Glomerular visceral epithelial cell (primary cell): ENCODE data around the gene C1orf232.

Experiments
- DNase-seq: peaks from one replicate; pipeline ENCODE4 v3.0.0-alpha.2; 2016; ENCODE audit errors: extremely low spot score

The C1orf232 gene

DNA sequence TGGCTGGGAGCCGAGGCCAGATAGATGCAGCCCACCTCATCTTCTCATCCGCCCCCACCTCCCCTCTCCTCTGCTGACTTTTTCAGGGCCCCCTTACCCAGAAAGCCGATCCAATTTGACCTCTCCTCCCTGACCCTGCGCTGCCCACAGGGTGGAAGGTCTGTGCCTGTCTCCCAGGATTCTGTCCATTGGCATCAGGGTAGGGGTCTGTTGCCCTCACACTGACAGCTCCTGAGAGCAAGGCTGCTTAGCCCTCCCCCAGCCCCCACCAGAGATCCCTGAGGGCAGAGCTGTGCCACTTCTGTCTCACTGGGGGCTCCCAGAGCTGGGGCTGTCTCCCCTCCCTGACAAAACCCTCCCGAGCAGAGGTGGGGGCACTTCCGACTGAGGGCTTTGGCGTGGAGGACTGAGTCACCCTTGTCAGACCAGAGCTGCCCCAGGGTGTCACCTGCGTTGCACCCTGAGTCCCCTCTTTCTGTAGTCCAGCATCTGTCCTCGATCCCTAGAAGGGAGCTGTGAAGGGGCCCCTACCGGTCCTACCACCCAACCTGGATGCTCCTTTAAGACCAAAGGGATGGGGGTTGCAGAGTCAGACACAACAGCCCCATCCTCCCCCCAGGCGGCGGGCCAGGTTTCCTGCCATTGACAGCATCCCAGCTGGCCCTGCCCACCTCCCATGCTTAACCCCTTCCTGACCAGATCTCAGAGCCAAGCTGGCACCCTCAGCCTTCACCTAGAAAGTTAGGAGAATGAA is 12.3 kb downstream of the C1orf232 start:
- peak; percentile 18 for DNase-seq

DNA sequence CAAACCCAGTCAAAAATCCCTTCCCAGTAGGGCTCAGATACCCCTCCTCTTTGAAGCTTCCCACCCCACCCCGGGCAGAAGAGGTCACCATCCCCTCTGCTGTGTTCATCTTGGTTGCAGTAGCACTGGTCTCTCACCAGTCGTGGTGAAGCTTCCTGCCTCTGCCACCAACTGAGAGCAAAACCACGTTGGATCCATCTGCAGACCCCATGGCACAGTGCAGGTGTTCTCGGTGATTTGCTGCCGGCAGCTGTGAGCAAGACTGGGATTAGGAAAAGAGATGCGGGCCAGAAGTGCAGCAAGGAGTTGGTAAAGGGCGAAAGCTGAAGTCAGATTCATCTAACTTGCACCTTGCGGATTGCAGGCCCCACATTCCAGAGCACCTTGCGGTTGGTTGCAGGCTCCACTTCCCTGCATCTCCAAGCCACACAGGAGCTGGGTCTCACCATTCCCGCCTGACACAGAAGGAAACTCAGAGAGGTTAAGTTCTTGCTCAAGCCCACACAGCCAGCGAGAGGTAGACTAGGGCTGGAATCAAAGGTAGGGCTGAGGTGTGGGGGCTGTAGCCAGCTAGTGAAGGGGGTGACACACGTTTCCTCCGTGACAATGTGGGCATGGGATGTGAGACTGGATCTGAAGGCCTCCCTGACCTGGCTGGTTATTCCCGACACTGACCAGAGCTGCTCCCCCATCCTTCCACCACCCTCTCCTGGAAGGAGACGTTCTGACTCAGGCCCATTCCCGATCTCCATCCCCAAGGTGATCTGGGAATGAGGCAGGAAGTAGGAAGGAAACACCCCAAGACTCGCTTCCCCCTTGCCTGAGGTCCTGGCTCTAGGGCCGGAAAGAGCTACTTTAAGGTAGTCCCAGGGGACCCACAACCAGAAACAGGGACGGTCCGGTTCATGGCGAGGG is 13.1 kb downstream of the C1orf232 start:
- no peak for DNase-seq

GRCh38 chr1:26154750-26155149 is 14.0 kb downstream of the C1orf232 start:
- no peak for DNase-seq

DNA sequence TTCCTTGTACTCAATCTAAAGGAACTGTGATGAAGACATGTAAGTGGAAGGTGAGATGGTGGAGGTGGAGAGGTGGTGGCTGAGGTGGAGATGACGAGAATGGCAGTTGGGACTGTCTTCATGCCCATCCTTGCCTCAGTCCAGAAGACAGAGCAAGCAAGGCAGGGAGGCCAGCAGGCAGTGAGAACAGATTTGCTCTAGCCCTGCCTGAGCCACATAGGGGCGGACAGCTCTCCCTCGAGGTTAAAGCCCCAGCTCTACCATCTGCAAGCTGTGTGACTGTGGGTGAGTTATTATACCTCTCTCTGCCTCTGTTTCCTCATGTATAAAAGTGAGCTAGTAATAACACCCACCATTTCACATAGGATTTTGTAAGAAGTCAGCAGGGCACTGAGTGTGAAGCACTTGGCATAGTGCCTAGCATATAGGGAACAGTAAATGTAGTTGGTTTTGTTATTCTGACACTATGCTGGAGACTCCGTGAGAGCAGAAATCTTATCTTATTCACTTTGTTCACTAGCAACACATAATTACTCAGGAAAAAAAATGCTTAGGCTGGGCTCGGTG is 14.7 kb downstream of the C1orf232 start:
- DNase-seq = no peak

DNA sequence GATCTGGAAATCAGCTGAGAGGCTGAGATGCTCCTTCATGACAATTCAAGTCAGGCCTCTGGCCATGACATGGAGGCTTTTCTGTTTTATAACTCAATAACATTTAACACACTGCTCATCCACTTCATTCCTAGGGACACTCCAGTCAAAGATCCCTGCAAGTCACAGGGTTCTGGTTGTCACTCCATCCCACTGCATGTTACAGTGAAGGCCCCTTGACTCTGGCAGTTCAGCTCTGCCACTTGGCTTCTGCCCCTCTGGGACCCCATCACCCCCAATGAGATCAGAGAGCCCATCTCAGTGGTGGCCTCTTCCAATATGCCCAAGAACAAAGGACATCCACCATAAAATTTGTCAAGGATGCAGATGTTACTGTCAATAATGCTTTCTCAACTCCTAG is 19.9 kb downstream of the C1orf232 start:
- no peak for DNase-seq

DNA sequence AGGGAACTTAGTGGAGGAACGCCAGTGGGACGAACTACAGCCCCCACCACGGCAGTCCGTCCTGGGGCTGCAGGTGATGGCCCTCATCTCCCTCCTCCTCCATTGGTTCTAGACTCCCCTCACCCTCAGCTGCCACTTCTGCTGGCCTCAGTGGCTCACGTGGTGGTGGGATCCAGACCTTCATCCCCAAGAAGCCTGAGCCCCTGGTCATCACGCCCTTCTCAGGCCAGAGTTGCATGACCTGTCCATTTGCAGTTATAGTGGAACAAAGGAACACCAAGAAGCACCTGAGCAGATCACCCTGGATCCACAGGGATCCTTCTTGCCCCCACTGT is 22.8 kb downstream of the C1orf232 start:
- no peak for DNase-seq

- peak; percentile 78 for DNase-seq
These were observed 23.5 kb downstream of the C1orf232 start for GRCh38 chr1:26145041-26145959.

GRCh38 chr1:26142159-26142558 is 26.6 kb downstream of the C1orf232 start:
- no peak for DNase-seq

GRCh38 chr1:26138974-26139558 is 29.7 kb downstream of the C1orf232 start:
- no peak for DNase-seq

GRCh38 chr1:26134466-26134865 is 34.3 kb downstream of the C1orf232 start:
- DNase-seq = no peak

DNA sequence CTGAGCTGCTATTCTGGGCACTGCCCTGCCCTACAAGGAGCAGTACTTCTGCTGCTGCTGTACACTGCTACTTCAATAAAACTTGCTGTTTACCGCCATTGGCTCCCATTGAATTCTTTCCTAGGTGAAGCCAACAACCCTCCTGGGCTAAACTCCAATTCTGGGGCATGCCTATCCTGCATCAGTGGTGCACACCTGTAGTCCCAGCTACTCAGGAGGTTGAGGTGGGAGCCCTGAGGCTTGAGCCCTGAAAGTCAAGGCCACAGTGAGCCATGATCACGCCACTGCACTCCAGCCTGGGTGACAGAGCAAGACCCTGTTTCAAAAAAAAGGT is 36.0 kb downstream of the C1orf232 start:
- no peak for DNase-seq

- DNase-seq = no peak
These were observed 36.5 kb downstream of the C1orf232 start for GRCh38 chr1:26132128-26132833.

- no peak for DNase-seq
These were observed 38.1 kb downstream of the C1orf232 start for GRCh38 chr1:26130695-26131094.

GRCh38 chr1:26129778-26130177 is 39.0 kb downstream of the C1orf232 start:
- no peak for DNase-seq

- DNase-seq = no peak
These were observed 41.3 kb downstream of the C1orf232 start for GRCh38 chr1:26127235-26128163.

- DNase-seq = peak; percentile 20
These were observed 42.3 kb downstream of the C1orf232 start for GRCh38 chr1:26126321-26127084.

DNA sequence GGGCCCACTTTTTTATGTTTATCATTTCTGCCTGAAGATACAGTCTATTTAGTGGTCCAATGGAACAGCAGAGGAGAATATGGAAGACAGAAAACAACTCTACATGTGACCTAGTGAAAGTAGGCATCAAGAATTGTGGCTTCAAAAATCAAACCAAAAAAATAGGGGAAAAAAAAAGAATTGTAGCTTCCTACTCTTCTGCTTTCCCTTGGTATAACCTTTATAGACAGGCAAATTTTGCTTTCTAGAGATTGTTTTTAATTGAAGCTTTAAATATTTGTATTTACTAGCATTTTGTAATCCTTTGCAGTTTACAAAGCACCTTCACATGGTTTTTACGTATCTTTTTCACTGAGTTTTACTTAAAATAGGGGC is 42.8 kb downstream of the C1orf232 start:
- no peak for DNase-seq

DNA sequence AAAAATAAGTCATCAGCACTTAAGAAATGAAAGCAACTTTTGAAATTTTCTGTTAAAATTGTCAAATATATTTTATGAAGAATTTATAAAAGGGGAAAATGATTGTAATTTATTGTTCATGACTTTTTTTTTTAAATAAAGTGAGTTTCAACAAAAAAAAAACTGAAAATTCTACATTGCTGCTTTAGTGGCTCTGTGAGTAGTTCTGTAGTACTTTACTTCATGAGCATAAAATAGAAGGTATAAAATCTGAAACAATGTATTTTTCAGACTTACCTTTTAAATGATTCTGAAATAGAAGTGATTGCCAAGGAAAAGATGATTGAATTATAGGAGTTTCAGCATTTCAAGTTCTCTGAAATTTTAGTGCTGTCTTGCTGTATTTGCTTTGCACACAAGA is 43.4 kb downstream of the C1orf232 start:
- DNase-seq = no peak
